CD4-positive, alpha-beta T cell treated with Interleukin-6 for 4 hours (primary cell): ENCODE results near the gene VWA3A.
"Not testable (repeated sequence)": the region's sequence is repeated elsewhere in the genome, so short reads cannot be mapped to it uniquely, and the experiment has no call there.

Experiments used
- DNase-seq: peaks from one replicate; pipeline ENCODE4 v3.0.0-alpha.2; 2020; ENCODE audit warnings: mixed read lengths

The VWA3A gene

GRCh38 chr16:22092143-22092933, at the start of gene VWA3A:
Gene VWA3A, plus strand, starts transcription at chr16:22092541. Its CDS starts 97 bp downstream, at chr16:22092638.
- no peak for DNase-seq

GRCh38 chr16:22043882-22044281, 48.5 kb upstream of the VWA3A start:
- DNase-seq: not testable (repeated sequence)

- not testable (repeated sequence) for DNase-seq
Measured at GRCh38 chr16:22045888-22046287, 46.5 kb upstream of the VWA3A start.

GRCh38 chr16:22050963-22051362, 41.4 kb upstream of the VWA3A start:
- no peak for DNase-seq

GRCh38 chr16:22052980-22053379, 39.4 kb upstream of the VWA3A start:
- DNase-seq: no peak

- DNase-seq: no peak
Measured at GRCh38 chr16:22053921-22054341, 38.4 kb upstream of the VWA3A start.

- no peak for DNase-seq
Measured at GRCh38 chr16:22054847-22055590, 37.3 kb upstream of the VWA3A start.

GRCh38 chr16:22055881-22056280, 36.5 kb upstream of the VWA3A start:
- no peak for DNase-seq

GRCh38 chr16:22063888-22064467, 28.4 kb upstream of the VWA3A start:
- no peak for DNase-seq

GRCh38 chr16:22065252-22065651, 27.1 kb upstream of the VWA3A start:
- no peak for DNase-seq

- no peak for DNase-seq
Measured at GRCh38 chr16:22070361-22071330, 21.7 kb upstream of the VWA3A start.

- DNase-seq: no peak
Measured at GRCh38 chr16:22071331-22071910, 20.9 kb upstream of the VWA3A start.

- no peak for DNase-seq
Measured at GRCh38 chr16:22073350-22073749, 19.0 kb upstream of the VWA3A start.

- no peak for DNase-seq
Measured at GRCh38 chr16:22075043-22075757, 17.1 kb upstream of the VWA3A start.

- no peak for DNase-seq
Measured at GRCh38 chr16:22075776-22076175, 16.6 kb upstream of the VWA3A start.

- DNase-seq: peak; percentile 78
Measured at GRCh38 chr16:22077700-22078313, 14.5 kb upstream of the VWA3A start.

GRCh38 chr16:22078656-22079055, 13.7 kb upstream of the VWA3A start:
- DNase-seq: no peak

GRCh38 chr16:22081050-22081449, 11.3 kb upstream of the VWA3A start:
- DNase-seq: no peak

GRCh38 chr16:22086440-22086839, 5.9 kb upstream of the VWA3A start:
- no peak for DNase-seq

- no peak for DNase-seq
Measured at GRCh38 chr16:22088642-22089041, 3.7 kb upstream of the VWA3A start.

- no peak for DNase-seq
Measured at GRCh38 chr16:22089910-22090309, 2.4 kb upstream of the VWA3A start.
